Heart left ventricle (tissue), 16 donors: ENCODE results near the gene SNCAIP. TPM values are rescaled to one million over a fixed set of nuclear protein-coding genes. Genes with fewer than 3 reads are reported as not detected.

Source experiments
- ATAC-seq, 4 donors: fragments of 200-7000 bp; cut with Tn5 transposase; one replicate each; pipeline ENCODE4 v1.9.1; 2020 to 2022; ENCODE audit warnings: moderate library complexity in 4 of 4, mild to moderate bottlenecking in 3 of 4, moderate number of reproducible peaks in 1 of 4
- DNase-seq, 5 donors: peaks; one replicate each; pipeline ENCODE4 v3.0.0-alpha.2; 2020
- H3K27ac ChIP-seq, 12 donors: fragments of 200-600 bp; sonication (generic) in 4 of 12; one replicate each; pipeline versions ENCODE4 v1.5.0 to v1.8.0; 2016 to 2022; ENCODE audit warnings: mild to moderate bottlenecking in 2 of 12
- H3K27me3 ChIP-seq, 9 donors: fragments of 200-600 bp; sonication (generic) in 2 of 9; one replicate each; pipeline versions ENCODE4 v1.5.1 to v1.8.0; 2016 to 2022; ENCODE audit warnings: mild to moderate bottlenecking in 3 of 9
- H3K36me3 ChIP-seq, 9 donors: fragments of 200-600 bp; sonication (generic) in 2 of 9; one replicate each; pipeline versions ENCODE4 v1.5.0 to v1.8.0; 2018 to 2022; ENCODE audit warnings: mild to moderate bottlenecking in 2 of 9
- H3K4me1 ChIP-seq, 12 donors: fragments of 200-600 bp; sonication (generic) in 4 of 12; one replicate each; pipeline versions ENCODE4 v1.5.0 to v1.8.0; 2016 to 2022; ENCODE audit warnings: mild to moderate bottlenecking in 3 of 12
- H3K4me3 ChIP-seq, 12 donors: fragments of 200-600 bp; sonication (generic) in 4 of 12; one replicate each; pipeline versions ENCODE4 v1.5.0 to v1.8.0; 2017 to 2022; ENCODE audit warnings: mild to moderate bottlenecking in 9 of 12, moderate library complexity in 4 of 12
- H3K9me3 ChIP-seq, 12 donors: fragments of 200-600 bp; sonication (generic) in 4 of 12; one replicate each; pipeline versions ENCODE4 v1.5.0 to v1.8.0; 2016 to 2022; ENCODE audit warnings: mild to moderate bottlenecking in 1 of 12
- CTCF ChIP-seq, 12 donors: fragments of 200-600 bp; sonication (generic) in 4 of 12; IDR thresholded peaks; one replicate each; pipeline versions ENCODE4 v1.5.0 to v1.8.0; 2018 to 2022; ENCODE audit warnings: antibody characterized with exemption in 12 of 12, mild to moderate bottlenecking in 5 of 12
- POLR2A ChIP-seq, 2 donors: fragments of 450-650 bp; IDR thresholded peaks; one replicate each; pipeline ENCODE4 v1.6.1; 2017; ENCODE audit warnings: antibody characterized with exemption in 2 of 2, mild to moderate bottlenecking in 2 of 2, moderate library complexity in 2 of 2
- WGBS, 4 donors: extraction: QIAGEN DNeasy Blood & Tissue Kit in 2 of 4; methylation state at CpG; one replicate each; pipeline versions ENCODE4 v1.1.5 to v1.1.7; 2013 to 2018; 5-methylcytosine and 5-hydroxymethylcytosine counted together
- intact Hi-C, 10 donors: fragments of 100-400 bp; cut with DNase I; formaldehyde crosslinking; loops; one replicate each; pipeline versions ENCODE4 v1.11.1 to v1.14.2; 2022
- polyA plus RNA-seq, 2 donors: library from polyadenylated mRNA; stranded (reverse); fragments of 200-250 nt; gene quantifications; one replicate each; pipeline ENCODE4 v1.2.3, GENCODE V29; 2013
- total RNA-seq, 9 donors: library from RNA; depleted of rRNA in 2 of 9; stranded (reverse); fragments of >200 nt in 2 of 9; fragmentation: NEBNext Ultra II Directional in 3 of 9; extraction: Animal tissue kit (Norgen Biotek cat#: 25700) in 3 of 9; gene quantifications; one replicate each; pipeline versions ENCODE4 v1.1.0 to v1.2.4, GENCODE V29; 2016 to 2023
- donor health status: ischemic (EF 13 %, LVEDD 7.1; RV severe dilation, severe dysfunction).
- donor health status: healthy with polysubstance abuse.
- donor health status: DM: no; HTN: yes; CAD: no.
- donor health status: DM: no; HTN: no; CAD: no.
- donor health status: ischemic (EF 25% LVEDD 6.9; RV normal size, moderate dysfunction).
- donor health status: ischemic (EF 25% LVEDD 5.7; RV mildly dilated, moderate dysfunction).
- donor health status: healthy.
- donor health status: DM: yes; HTN: yes; CAD: no.
- donor health status: ischemic (EF 35%, LVEDD 5.7; RV mildly dilated, moderate dysfunction).
- donor health status: nonischemic (EF 11% LVEDD 7.7; RV severe dilation, severe dysfunction).
- donor health status: DM: yes; HTN: yes; CAD: no.
- donor health status: PGD.
- donor health status: ischemic (EF 29% LVEDD 5.4; RV normal size, mild dysfunction).
- donor health status: nonischemic (EF 23%, LVEDD 6.1; RV moderate dilation, normal function).

Gene SNCAIP
- total and polyA plus RNA-seq, 11 donors = 0.54 to 7.5 (median 0.94) TPM

GRCh38 chr5:122356855-122357254 lies 44.8 kb downstream of the SNCAIP start:
- no peak overlapping the region for H3K27ac ChIP-seq
- intact Hi-C loops = no loop called here
- DNase-seq = no peak
- peaks cover 0 to 5% (median 0%) of the 10 kb centered on the region in 12 donors for H3K4me1 ChIP-seq
- no peaks in the 10 kb centered on the region for H3K36me3 ChIP-seq
- ATAC-seq = no peak
- WGBS, 4 donors = 66 to 81% (median 76%) methylated on average over 2 of the region's 2 CpGs
- no peaks in the 10 kb centered on the region for H3K9me3 ChIP-seq
- TF ChIP-seq CTCF (IDR thresholded peaks at IDR 0.05) = no peak
- TF ChIP-seq POLR2A (IDR thresholded peaks at IDR 0.05) = no peak
- no peaks in the 10 kb centered on the region for H3K27me3 ChIP-seq
- no peak overlapping the region for H3K4me3 ChIP-seq

DNA sequence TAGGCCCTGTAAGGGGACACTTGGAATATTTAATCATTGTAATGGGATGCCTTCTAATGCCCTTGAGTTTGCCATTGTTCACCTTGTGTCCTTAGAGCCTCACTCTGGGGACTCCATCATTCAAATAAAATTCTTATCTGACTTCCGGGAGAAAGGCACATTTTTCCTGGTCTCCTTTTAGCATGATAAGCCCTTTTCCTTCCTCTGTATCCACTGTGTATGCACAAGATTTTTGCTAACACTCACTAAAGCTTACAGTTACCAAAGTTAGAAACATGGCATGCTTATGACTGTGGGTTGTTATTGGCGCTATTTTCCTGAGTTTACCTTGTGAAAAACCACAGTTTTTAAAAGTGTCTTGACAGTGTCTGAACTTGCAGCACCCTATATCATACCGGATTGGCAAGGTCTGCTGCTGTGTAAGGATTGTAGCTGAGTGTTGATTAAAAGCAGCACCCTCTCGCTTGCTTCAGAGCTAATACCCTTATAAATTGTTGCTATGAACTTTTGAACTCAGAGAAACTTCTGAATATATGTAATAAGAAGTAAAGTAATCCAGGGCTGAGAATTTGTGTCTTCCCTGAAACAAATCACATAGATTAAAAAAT lies 46.4 kb downstream of the SNCAIP start:
- H3K4me1 ChIP-seq = peaks cover 0 to 5% (median 0%) of the 10 kb centered on the region in 12 donors
- ATAC-seq (no peak), DNase-seq (no peak)
- TF ChIP-seq POLR2A (IDR thresholded peaks at IDR 0.05) = no peak
- TF ChIP-seq CTCF (IDR thresholded peaks at IDR 0.05) = no peak
- intact Hi-C loops = no loop called here
- no peak overlapping the region for H3K27ac ChIP-seq
- H3K36me3 ChIP-seq = no peaks in the 10 kb centered on the region
- 34 to 40% (median 39%) methylated on average over 4 of the region's 4 CpGs for WGBS, 4 donors
- H3K27me3 ChIP-seq = no peaks in the 10 kb centered on the region
- H3K9me3 ChIP-seq = no peaks in the 10 kb centered on the region
- H3K4me3 ChIP-seq = no peak overlapping the region

DNA sequence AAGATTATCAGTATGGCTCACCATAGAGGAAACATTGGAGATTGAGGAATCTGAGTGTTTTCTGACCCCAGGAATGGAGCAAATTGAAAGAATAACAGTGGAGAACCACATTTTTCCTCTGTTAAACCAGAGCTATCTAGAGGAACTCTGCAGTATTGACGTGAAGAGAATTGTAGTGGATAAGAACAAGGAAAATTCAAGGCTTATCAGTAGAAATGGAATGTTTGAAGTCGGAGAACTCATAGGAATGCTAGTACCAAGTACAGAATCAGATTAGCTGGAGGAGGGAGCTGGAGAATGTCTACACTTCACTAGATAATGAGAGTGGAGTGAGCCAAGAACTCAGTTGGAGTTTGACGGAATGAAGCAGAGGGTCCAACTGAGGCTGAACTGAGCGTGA lies 50.3 kb downstream of the SNCAIP start:
- ATAC-seq (no peak), DNase-seq (no peak)
- Histone ChIP-seq H3K27me3 (no peaks in the 10 kb centered on the region), H3K36me3 (no peaks in the 10 kb centered on the region), H3K27ac (no peak overlapping the region), H3K9me3 (no peaks in the 10 kb centered on the region), H3K4me1 (peaks cover 0 to 5% (median 0%) of the 10 kb centered on the region in 12 donors), H3K4me3 (no peak overlapping the region)
- WGBS, 4 donors = 59 to 66% (median 62%) methylated on average over 4 of the region's 4 CpGs
- TF ChIP-seq POLR2A (IDR thresholded peaks at IDR 0.05) (no peak), CTCF (IDR thresholded peaks at IDR 0.05) (no peak)
- intact Hi-C loops = no loop called here

GRCh38 chr5:122363623-122364022 lies 51.6 kb downstream of the SNCAIP start:
- Histone ChIP-seq H3K4me3 (no peak overlapping the region), H3K9me3 (no peaks in the 10 kb centered on the region), H3K27me3 (no peaks in the 10 kb centered on the region), H3K27ac (no peak overlapping the region), H3K4me1 (peaks cover 0 to 5% (median 0%) of the 10 kb centered on the region in 12 donors), H3K36me3 (no peaks in the 10 kb centered on the region)
- no peak for ATAC-seq
- no peak for DNase-seq
- TF ChIP-seq CTCF (IDR thresholded peaks at IDR 0.05) (no peak), POLR2A (IDR thresholded peaks at IDR 0.05) (no peak)
- intact Hi-C loops = no loop called here
- WGBS, 4 donors = 95 to 98% (median 96%) methylated on average over 1 of the region's 1 CpG
